Activated T-cell treated with anti-CD3 and anti-CD28 coated beads for 24 hours (primary cell): ENCODE measurements around the gene PCDHGC4.

Source experiments
- DNase-seq: peaks from one replicate; pipeline ENCODE4 v3.0.0-alpha.2; 2020; ENCODE audit warnings: low read depth

The PCDHGC4 gene

GRCh38 chr5:141529873-141530272 lies 45.0 kb downstream of the PCDHGC4 start:
- no peak for DNase-seq

GRCh38 chr5:141532726-141533125 lies 47.9 kb downstream of the PCDHGC4 start:
- DNase-seq = no peak

- no peak for DNase-seq
These were observed 49.1 kb downstream of the PCDHGC4 start for GRCh38 chr5:141533897-141534296.

DNA sequence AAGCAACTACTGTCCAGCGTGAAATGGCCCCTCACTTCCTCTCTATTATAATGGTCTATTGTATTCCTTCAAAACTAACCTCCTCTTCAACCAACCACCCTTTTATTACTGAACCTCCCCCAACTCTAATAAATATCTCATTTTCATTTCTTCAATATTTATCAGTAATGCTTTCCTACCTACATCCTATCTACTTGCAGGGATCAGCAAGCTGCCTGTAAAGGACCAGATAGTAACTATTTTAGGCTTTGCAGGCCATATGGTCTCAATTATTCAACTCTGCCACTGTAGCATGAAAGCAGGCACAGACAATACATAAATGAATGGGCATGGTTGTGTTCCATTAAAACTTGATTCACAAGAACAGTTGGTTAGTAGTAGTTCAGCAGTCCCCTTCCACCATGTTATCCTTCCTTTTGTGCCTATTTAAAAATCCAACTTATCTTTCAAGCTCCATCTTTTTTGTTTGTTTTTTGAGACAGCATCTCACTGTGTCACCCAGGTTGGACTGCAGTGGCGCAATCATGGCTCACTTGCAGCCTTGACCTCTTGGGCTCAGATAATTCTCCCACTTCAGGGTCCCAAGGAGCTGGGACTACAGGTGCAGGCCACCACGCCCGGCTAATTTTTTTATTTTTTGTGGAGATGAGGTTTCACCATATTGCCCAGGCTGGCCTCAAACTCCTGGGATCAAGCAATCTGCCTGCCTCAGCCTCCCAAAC lies 49.8 kb downstream of the PCDHGC4 start:
- no peak for DNase-seq
